D721Med (cell line): ENCODE data around the gene CSTPP1.
"Not testable (repeated sequence)": the region's sequence is repeated elsewhere in the genome, so short reads cannot be mapped to it uniquely, and the experiment has no call there.

Source experiments
- DNase-seq: peaks from one replicate; pipeline ENCODE4 v3.0.0; 2011; ENCODE audit warnings: low spot score; ENCODE audit not compliant: insufficient read length
- FAIRE-seq: peaks from 2 replicates; lab custom pipeline; 2011; peaks lifted over from hg19 to GRCh38; lab: Jason Lieb, UNC
- CTCF ChIP-seq: IDR thresholded peaks from 2 replicates; pipeline ENCODE4 v1.5.1; 2012; ENCODE audit warnings: mild to moderate bottlenecking, control low read depth; ENCODE audit not compliant: insufficient read depth; ENCODE audit errors: missing control alignments

The CSTPP1 gene

GRCh38 chr11:46979358-46979757 is 42.8 kb downstream of the CSTPP1 start:
- DNase-seq (no peak), FAIRE-seq (no peak)
- no peak for TF ChIP-seq CTCF

- FAIRE-seq = no peak
These were observed 44.9 kb downstream of the CSTPP1 start for GRCh38 chr11:46981436-46981835.

GRCh38 chr11:46982797-46983452 is 46.4 kb downstream of the CSTPP1 start:
- FAIRE-seq (peak; percentile 6), DNase-seq (no peak)

More at GRCh38 chr11:46981436-46981835, 44.9 kb downstream of the CSTPP1 start:
- TF ChIP-seq CTCF = no peak
- DNase-seq = no peak

GRCh38 chr11:46983598-46983997 is 47.0 kb downstream of the CSTPP1 start:
- no peak for FAIRE-seq

More at GRCh38 chr11:46982797-46983452, 46.4 kb downstream of the CSTPP1 start:
- no peak for TF ChIP-seq CTCF

GRCh38 chr11:46984548-46984947 is 48.0 kb downstream of the CSTPP1 start:
- DNase-seq (no peak), FAIRE-seq (no peak)
- no peak for TF ChIP-seq CTCF

More at GRCh38 chr11:46983598-46983997, 47.0 kb downstream of the CSTPP1 start:
- no peak for DNase-seq
- no peak for TF ChIP-seq CTCF

- FAIRE-seq = no peak
- TF ChIP-seq CTCF = no peak
- DNase-seq = no peak
These were observed 48.4 kb downstream of the CSTPP1 start for GRCh38 chr11:46984987-46985386.

- TF ChIP-seq CTCF = no peak
- DNase-seq (no peak), FAIRE-seq (no peak)
These were observed 50.6 kb downstream of the CSTPP1 start for GRCh38 chr11:46987183-46987582.

- not testable (repeated sequence) for DNase-seq
- FAIRE-seq = peak; percentile 25
These were observed 53.4 kb downstream of the CSTPP1 start for GRCh38 chr11:46989810-46990487.
